KOPT-K1 (cell line): Measurements from ENCODE around the gene PIEZO2.
"Not testable (repeated sequence)": the region's sequence is repeated elsewhere in the genome, so short reads cannot be mapped to it uniquely, and the experiment has no call there.

Experiments
- H3K27ac ChIP-seq: fragments of 200-600 bp; sonication (generic); 2 replicates; pipeline ENCODE4 v1.5.1; 2016; ENCODE audit warnings: antibody characterized with exemption, mild to moderate bottlenecking, low read depth, low read length; ENCODE audit not compliant: poor library complexity, severe bottlenecking
- H3K36me3 ChIP-seq: fragments of 200-600 bp; sonication (generic); 2 replicates; pipeline ENCODE4 v1.5.1; 2017; ENCODE audit warnings: antibody characterized with exemption, mild to moderate bottlenecking, low read length, moderate library complexity; ENCODE audit not compliant: insufficient read depth
- H3K9me3 ChIP-seq: fragments of 200-600 bp; sonication (generic); 2 replicates; pipeline ENCODE4 v1.5.1; 2017; ENCODE audit warnings: antibody characterized with exemption, low read length, mild to moderate bottlenecking; ENCODE audit not compliant: insufficient read depth, poor library complexity, severe bottlenecking

PIEZO2 gene

DNA sequence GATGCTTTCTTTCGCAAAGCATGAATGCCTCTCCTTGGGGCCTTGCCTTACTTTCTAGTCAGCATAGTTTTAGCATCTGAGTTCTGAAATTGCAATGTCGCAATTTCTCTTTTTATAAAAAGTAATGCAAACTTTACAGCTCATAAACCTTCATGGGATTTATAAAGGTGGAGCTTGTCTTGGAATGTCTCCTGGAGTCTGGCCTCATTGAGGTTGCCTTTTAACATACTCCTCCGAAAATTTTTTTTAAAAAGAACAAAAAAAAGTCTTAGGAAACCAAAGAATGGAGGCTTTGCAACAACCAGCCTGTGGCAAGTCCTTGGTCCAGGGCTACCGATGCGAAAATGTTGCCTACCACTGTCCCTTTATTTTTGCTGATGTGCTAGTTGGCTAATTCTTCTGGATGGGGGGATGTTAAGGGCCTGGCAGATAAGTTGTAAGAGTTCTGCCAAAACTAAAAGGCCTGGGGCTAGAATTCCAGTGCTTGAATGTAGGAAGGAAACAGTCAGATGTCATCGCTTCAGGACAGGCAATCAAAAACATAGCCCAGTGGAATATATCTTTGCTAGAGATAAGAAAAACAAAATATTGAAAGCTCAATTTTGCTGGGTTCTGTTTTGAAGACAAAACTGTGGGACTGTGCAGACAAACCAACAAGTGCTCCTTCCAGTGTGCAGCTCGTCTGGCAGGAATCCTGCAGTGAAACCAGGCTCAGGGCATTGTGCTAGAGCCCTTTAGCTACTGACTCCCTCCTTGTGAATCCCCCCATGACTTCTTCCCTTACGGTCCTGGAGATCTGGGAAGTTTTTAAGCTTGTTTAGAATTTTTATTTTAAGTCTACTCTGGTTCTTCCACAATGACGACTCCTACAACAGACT is 213.0 kb downstream of the PIEZO2 start:
- Histone ChIP-seq H3K36me3 (no peaks in the 10 kb centered on the region), H3K9me3 (peaks cover 11% of the 10 kb centered on the region), H3K27ac (no peak overlapping the region)

DNA sequence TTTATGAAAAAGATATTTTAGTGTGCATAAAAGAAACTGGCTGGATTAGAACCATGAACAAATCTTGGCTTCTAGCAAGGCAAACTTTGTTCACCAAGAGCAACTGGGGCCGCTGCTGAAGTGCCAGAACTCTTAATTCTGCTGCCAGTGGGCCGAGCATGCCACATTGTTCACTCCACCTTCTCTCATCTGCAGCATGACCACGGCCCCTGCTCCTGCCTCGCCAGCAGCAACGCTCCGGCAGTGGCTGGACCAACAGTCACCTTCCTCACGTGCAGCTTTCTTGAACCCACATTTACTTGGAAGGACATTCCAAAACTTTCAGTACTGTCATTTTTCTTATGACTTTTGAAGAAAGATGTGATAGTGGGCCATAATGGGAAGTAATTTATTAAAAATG is 213.8 kb downstream of the PIEZO2 start:
- Histone ChIP-seq H3K27ac (no peak overlapping the region), H3K36me3 (no peaks in the 10 kb centered on the region), H3K9me3 (peaks cover 11% of the 10 kb centered on the region)

GRCh38 chr18:10933648-10934047 is 215.7 kb downstream of the PIEZO2 start:
- H3K27ac ChIP-seq, H3K36me3 ChIP-seq: not testable (repeated sequence)
- peaks cover 11% of the 10 kb centered on the region for H3K9me3 ChIP-seq

DNA sequence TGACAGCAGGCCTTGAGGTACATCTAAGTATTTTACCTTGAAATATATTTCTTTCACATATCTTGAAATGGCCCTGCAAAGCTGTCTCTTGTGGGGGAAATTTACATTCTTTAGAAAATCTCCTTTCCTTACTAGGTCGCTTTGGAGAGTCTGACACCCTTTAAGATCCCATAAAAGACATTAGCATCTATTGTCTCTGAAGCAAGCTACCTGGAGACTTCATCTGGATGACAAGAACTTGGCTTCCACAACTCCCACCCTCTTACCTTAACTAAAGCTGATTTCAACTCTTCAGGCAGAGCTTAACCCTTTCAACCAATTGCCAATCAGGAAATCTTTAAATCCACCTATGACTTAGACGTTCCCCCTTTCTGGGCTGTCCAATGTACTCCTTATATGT is 219.3 kb downstream of the PIEZO2 start:
- Histone ChIP-seq H3K27ac (no peak overlapping the region), H3K9me3 (peaks cover 11% of the 10 kb centered on the region), H3K36me3 (no peaks in the 10 kb centered on the region)

DNA sequence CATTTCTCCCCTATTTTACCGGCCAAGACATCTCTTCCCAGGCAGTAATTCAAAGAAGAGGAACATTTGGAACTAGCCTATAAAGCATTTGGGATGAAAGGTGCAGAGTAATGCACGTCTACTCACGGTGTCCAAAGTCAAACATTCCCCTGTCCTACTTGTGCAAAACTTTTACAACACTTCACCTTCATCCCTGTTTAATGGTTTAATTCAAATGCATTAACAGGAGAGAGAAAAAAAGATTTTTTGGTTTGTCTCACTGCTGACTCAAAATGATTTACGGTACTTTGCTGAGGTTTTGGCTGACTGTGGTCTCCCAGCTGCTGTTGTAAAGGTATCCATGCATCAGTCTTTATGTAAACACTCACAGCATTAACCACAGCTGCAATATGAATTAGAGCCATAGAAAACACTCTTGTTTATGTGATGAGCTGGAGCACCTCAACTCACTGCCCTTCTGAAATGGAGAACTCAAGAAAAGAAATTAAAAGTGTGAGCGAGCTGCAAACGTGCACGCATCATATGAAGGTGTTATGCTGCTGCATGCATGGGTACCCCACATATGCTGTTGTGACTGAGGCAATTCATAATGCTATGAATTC is 220.5 kb downstream of the PIEZO2 start:
- peaks cover 6% of the 10 kb centered on the region for H3K9me3 ChIP-seq
- no peaks in the 10 kb centered on the region for H3K36me3 ChIP-seq
- no peak overlapping the region for H3K27ac ChIP-seq

DNA sequence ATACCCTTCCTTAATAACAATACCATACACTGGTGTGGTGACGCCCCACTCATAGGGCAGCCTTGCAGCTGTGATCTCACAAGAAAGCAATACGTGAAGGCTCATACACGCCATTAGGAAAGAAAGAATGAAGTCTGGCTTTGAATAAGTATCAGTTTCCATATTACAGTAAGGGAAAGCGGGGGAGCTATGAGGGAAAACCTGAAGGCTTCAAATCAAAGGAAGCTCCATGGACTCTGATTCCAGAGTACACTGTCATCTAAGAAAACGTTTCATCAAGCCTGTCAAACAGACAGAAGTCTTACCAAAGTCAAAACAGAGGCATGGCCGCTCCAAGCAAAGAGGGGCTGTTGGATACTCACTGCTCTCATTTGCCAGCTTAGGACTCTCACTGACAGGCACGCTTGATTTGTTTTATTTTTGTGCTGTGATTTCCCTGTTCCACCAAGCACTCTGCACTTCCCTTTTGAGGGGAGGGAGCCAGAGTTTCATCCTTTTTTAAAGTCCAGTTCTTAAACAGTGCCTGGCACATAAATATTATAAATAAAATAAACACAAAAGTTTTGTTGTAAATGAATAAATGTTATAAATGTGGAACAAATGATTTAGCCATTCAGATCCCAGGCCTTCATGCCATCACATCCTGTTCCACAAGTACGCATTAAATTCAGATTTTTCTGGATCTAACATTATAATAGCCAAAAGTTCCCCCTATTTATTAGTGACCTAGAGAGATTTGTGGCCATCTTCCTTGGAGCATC is 221.2 kb downstream of the PIEZO2 start:
- H3K36me3 ChIP-seq, result no peaks in the 10 kb centered on the region
- H3K27ac ChIP-seq, result no peak overlapping the region
- no peaks in the 10 kb centered on the region for H3K9me3 ChIP-seq

- Histone ChIP-seq H3K36me3 (no peaks in the 10 kb centered on the region), H3K27ac (no peak overlapping the region), H3K9me3 (no peaks in the 10 kb centered on the region)
Measured at GRCh38 chr18:10927286-10927992, 221.9 kb downstream of the PIEZO2 start.

- no peak overlapping the region for H3K27ac ChIP-seq
- no peaks in the 10 kb centered on the region for H3K36me3 ChIP-seq
- H3K9me3 ChIP-seq, result no peaks in the 10 kb centered on the region
Measured at GRCh38 chr18:10926621-10927161, 222.7 kb downstream of the PIEZO2 start.

DNA sequence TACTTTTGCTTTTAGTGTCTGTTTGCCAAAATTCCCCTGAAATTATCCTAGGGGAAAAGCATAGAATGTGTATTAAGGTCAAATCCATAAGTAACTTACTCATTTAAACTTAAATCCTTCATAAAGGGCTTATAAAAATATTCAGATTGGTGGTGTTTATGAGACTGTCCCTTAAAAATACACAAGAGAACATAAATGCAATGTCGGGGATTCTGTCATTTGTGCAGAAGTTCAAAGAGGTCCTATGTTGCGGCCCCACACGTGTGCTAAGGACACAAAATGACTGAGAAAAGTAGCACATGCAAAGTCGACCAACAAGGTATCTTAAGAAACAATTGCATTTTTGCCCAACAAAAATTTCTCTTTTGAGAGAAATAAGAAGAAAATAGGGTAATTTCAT is 225.1 kb downstream of the PIEZO2 start:
- Histone ChIP-seq H3K36me3 (no peaks in the 10 kb centered on the region), H3K9me3 (no peaks in the 10 kb centered on the region), H3K27ac (no peak overlapping the region)

DNA sequence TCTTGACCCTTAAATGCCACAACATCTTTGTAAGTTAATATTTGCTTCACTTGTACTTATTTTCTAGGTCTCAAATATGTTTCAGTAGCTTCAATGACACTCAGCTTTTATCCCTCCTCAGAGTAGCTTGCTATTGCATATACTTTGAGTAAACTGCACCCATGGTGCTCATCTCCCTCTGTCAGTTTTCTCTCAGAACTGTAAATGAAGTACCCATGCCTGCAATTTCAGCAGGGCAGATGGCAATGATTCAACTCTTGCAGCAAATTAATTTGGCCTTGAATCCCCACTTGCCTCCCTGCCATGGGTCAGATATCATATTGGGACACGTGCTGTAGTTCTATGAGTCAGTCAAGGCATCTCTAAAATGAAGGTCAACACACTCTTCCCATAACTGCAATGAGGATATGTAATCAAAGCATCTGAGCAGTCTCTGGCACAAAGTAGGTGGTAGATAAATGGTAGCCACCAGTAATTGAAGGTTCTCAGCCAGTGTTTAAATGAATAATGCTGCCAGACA is 225.8 kb downstream of the PIEZO2 start:
- Histone ChIP-seq H3K36me3 (no peaks in the 10 kb centered on the region), H3K9me3 (no peaks in the 10 kb centered on the region), H3K27ac (no peak overlapping the region)

DNA sequence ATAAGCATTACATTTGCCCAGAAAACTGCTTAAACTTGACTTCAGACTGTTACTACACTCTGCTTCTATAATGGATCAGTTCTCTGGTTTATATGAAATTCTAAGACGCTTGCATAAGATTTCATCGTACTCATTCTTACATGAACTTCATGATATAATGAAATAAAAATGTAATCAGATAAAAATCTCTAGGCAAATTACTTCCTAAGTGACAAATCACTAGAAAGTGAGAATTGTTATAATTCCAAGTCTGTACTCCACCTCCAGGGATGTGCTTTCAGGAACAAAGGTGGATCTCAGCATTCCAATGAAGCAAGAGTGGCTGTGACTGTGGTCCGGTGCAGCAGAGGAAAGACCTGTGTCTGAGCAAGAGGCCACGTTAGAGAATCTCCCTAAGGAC is 226.2 kb downstream of the PIEZO2 start:
- no peak overlapping the region for H3K27ac ChIP-seq
- H3K9me3 ChIP-seq, result no peaks in the 10 kb centered on the region
- no peaks in the 10 kb centered on the region for H3K36me3 ChIP-seq

DNA sequence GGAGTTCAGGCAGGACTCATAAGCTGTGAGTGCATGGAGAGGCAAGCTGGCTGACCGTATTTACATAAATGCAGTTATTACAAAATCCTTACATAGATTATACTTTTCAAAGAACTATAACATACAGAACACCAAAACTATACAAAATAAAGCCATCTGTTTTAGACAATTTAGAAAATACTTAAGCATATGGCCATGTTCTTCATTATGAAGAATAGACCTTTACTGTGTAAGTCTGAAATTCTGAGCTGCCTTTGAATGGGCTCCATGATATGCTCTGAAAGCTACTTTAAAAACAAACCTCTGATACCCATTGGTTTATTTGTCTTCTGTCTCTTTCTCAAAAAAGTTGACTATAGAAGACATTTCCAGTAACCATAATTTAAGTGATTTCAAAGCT is 226.7 kb downstream of the PIEZO2 start:
- H3K36me3 ChIP-seq, H3K9me3 ChIP-seq, H3K27ac ChIP-seq: not testable (repeated sequence)

DNA sequence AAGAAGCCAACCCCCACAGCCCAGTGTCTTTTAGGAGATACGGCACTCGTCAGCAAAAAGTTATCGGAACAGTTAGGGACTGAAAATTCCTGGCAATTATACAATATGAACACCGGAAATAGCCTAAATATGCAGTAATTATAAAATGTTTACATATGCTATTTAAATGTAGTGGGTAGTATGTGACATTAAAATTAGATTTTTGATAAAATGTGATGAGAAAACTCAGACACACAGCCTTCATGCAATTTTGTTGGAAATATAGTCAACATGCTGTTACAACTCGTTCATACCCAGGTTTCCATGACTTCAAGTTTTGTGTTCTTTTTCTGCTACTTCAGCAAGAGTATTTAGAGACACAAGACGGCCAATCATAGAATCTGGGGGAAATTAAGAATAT is 229.1 kb downstream of the PIEZO2 start:
- not testable (repeated sequence) for H3K36me3 ChIP-seq, H3K9me3 ChIP-seq, H3K27ac ChIP-seq

- no peak overlapping the region for H3K27ac ChIP-seq
- no peaks in the 10 kb centered on the region for H3K9me3 ChIP-seq
- H3K36me3 ChIP-seq, result no peaks in the 10 kb centered on the region
Measured at GRCh38 chr18:10919851-10920250, 229.5 kb downstream of the PIEZO2 start.
